Astrocyte of the hippocampus (primary cell): ENCODE data around the gene SEPTIN8.

Experiments
- DNase-seq: peaks from one replicate; pipeline ENCODE4 v3.0.0; 2011; ENCODE audit warnings: low read depth, low spot score

The SEPTIN8 gene

GRCh38 chr5:132708645-132709044, 68.4 kb downstream of the SEPTIN8 start:
- no peak for DNase-seq

GRCh38 chr5:132704875-132705274, 72.2 kb downstream of the SEPTIN8 start:
- DNase-seq = peak; percentile 63
